SK-N-SH treated with all-trans-retinoic acid at 6 μM for 48 hours (cell line): ENCODE measurements around the gene KATNAL1.

Source experiments
- ESRRG ChIP-seq: fragments of 250-450 bp; sonication (Bioruptor Pico); IDR thresholded peaks from 2 replicates; pipeline ENCODE4 v1.6.1; 2021; ENCODE audit warnings: mild to moderate bottlenecking
- PPARA ChIP-seq: fragments of 250-450 bp; sonication (Bioruptor Pico); IDR thresholded peaks from 2 replicates; pipeline ENCODE4 v1.5.0; 2020; ENCODE audit warnings: mild to moderate bottlenecking, borderline replicate concordance
- TCF4 ChIP-seq: fragments of 250-450 bp; sonication (Bioruptor Pico); IDR thresholded peaks from 2 replicates; pipeline ENCODE4 v1.8.0; 2021; ENCODE audit warnings: mild to moderate bottlenecking, moderate library complexity, borderline replicate concordance
- TSHZ2 ChIP-seq: fragments of 250-450 bp; sonication (Bioruptor Pico); IDR thresholded peaks from 2 replicates; pipeline ENCODE4 v1.5.0; 2020; ENCODE audit warnings: mild to moderate bottlenecking, moderate library complexity
- ZC3H10 ChIP-seq: fragments of 250-450 bp; sonication (Bioruptor Pico); IDR thresholded peaks from 2 replicates; pipeline ENCODE4 v1.5.1; 2021; ENCODE audit warnings: mild to moderate bottlenecking, moderate library complexity
- ZFP30 ChIP-seq: fragments of 450-650 bp; formaldehyde crosslinking; IDR thresholded peaks from 2 replicates; pipeline ENCODE4 v1.5.0; 2022; ENCODE audit warnings: mild to moderate bottlenecking, moderate library complexity
- ZNF565 ChIP-seq: fragments of 450-650 bp; formaldehyde crosslinking; conservative IDR thresholded peaks from 2 replicates; pipeline ENCODE4 v1.5.0; 2020; ENCODE audit warnings: low read depth, mild to moderate bottlenecking, moderate library complexity

GRCh38 chr13:30346153-30346788 is 38.9 kb upstream of the KATNAL1 start:
- TF ChIP-seq TCF4 (CRISPR knock-in tag) (no peak), ZFP30 (CRISPR knock-in tag) (no peak), TSHZ2 (CRISPR knock-in tag) (no peak), ZC3H10 (CRISPR knock-in tag) (no peak), PPARA (CRISPR knock-in tag) (no peak), ZNF565 (CRISPR knock-in tag) (no peak), ESRRG (no peak)
